PC-3 (cell line): ENCODE results near the gene GINS2. TPM values are rescaled to one million over a fixed set of nuclear protein-coding genes. Genes with fewer than 3 reads are reported as not detected.

ENCODE experiments used
- ATAC-seq: fragments of 200-7000 bp; cut with Tn5 transposase; 2 replicates; pipeline ENCODE4 v1.9.1; 2020; ENCODE audit warnings: mild to moderate bottlenecking, moderate library complexity
- BruUV-seq: library from RNA; stranded (reverse); fragments of 400-500 nt; replicated peaks from 2 replicates; lab custom pipeline; 2021; lab: Mats Ljungman, UMichigan
- CTCF ChIA-PET: fragments of 300-600 bp; sonication (Branson Sonifier 250); formaldehyde crosslinking; loops from one replicate; lab custom pipeline; 2022; ENCODE audit warnings: antibody characterized with exemption; lab: Charles Lee
- POLR2A ChIA-PET: fragments of 300-600 bp; sonication (Branson Sonifier 250); formaldehyde crosslinking; loops from one replicate; lab custom pipeline; 2022; ENCODE audit warnings: antibody characterized with exemption; ENCODE audit not compliant: unreplicated experiment; lab: Charles Lee
- DNase-seq: peaks from one replicate; pipeline ENCODE4 v3.0.0-alpha.2; 2015
- H2AFZ ChIP-seq: fragments of 300-600 bp; sonication (generic); 2 replicates; pipeline ENCODE4 v1.6.0; 2016; ENCODE audit warnings: antibody characterized with exemption, low read length
- H3F3A ChIP-seq: fragments of 300-600 bp; sonication (generic); one replicate; pipeline ENCODE4 v1.6.0; 2017; ENCODE audit warnings: antibody characterized with exemption, low read length, control low read depth, mild to moderate bottlenecking; ENCODE audit not compliant: unreplicated experiment
- H3K27ac ChIP-seq: fragments of 300-600 bp; sonication (generic); 2 replicates; pipeline ENCODE4 v1.5.1; 2016; ENCODE audit warnings: mild to moderate bottlenecking, low read length
- H3K27me3 ChIP-seq: fragments of 300-600 bp; sonication (generic); 2 replicates; pipeline ENCODE4 v1.6.1; 2016; ENCODE audit warnings: low read length, mixed read lengths
- H3K36me3 ChIP-seq: fragments of 300-600 bp; sonication (generic); 2 replicates; pipeline ENCODE4 v1.6.1; 2016; ENCODE audit warnings: low read depth, mixed run types, low read length, mixed read lengths
- H3K4me1 ChIP-seq: fragments of 300-600 bp; sonication (generic); 2 replicates; pipeline ENCODE4 v1.5.1; 2016; ENCODE audit warnings: low read length; ENCODE audit not compliant: insufficient read depth
- H3K4me2 ChIP-seq: fragments of 300-600 bp; sonication (generic); 2 replicates; pipeline ENCODE4 v1.6.0; 2016; ENCODE audit warnings: low read length
- H3K4me3 ChIP-seq: fragments of 300-600 bp; sonication (generic); 2 replicates; pipeline ENCODE4 v1.5.1; 2016; ENCODE audit warnings: mild to moderate bottlenecking, low read length, mixed read lengths
- H3K79me2 ChIP-seq: fragments of 300-600 bp; sonication (generic); 2 replicates; pipeline ENCODE4 v1.6.1; 2017; ENCODE audit warnings: low read length, mixed read lengths
- H3K9ac ChIP-seq: fragments of 300-600 bp; sonication (generic); 2 replicates; pipeline ENCODE4 v1.6.0; 2016; ENCODE audit warnings: mild to moderate bottlenecking, low read length
- H3K9me2 ChIP-seq: fragments of 300-600 bp; sonication (generic); replicated peaks from 2 replicates; pipeline ENCODE4 v1.6.1; 2016; ENCODE audit warnings: mixed run types, low read length, mixed read lengths
- H3K9me3 ChIP-seq: fragments of 300-600 bp; sonication (generic); 2 replicates; pipeline ENCODE4 v1.6.1; 2016; ENCODE audit warnings: low read length, mixed read lengths
- H4K20me1 ChIP-seq: fragments of 300-600 bp; sonication (generic); 2 replicates; pipeline ENCODE4 v1.6.1; 2016; ENCODE audit warnings: low read length, mixed read lengths
- CTCF ChIP-seq: fragments of 300-600 bp; sonication (generic); conservative IDR thresholded peaks from 2 replicates; pipeline ENCODE4 v1.5.1; 2017; ENCODE audit warnings: antibody characterized with exemption, low read depth, mild to moderate bottlenecking, low read length
- EZH2 ChIP-seq: fragments of 300-600 bp; sonication (generic); IDR thresholded peaks from one replicate; pipeline ENCODE4 v1.6.1; 2017; ENCODE audit warnings: antibody characterized with exemption, mild to moderate bottlenecking, low read length; ENCODE audit not compliant: unreplicated experiment
- EZH2phosphoT487 ChIP-seq: fragments of 300-600 bp; sonication (generic); IDR thresholded peaks from 2 replicates; pipeline ENCODE4 v1.6.1; 2018; ENCODE audit warnings: mild to moderate bottlenecking, antibody characterized with exemption, low read length, borderline replicate concordance
- intact Hi-C: fragments of 100-400 bp; cut with micrococcal nuclease; formaldehyde crosslinking; loops from 2 replicates; pipeline ENCODE4 v1.9.0; 2023
- total RNA-seq: library from RNA; depleted of rRNA; stranded (reverse); fragments of >200 nt; gene quantifications from 2 replicates; pipeline ENCODE4 v1.2.3, GENCODE V29; 2014

The GINS2 gene
- total RNA-seq, 1 experiment from 2014 or later = 28.7 TPM

DNA sequence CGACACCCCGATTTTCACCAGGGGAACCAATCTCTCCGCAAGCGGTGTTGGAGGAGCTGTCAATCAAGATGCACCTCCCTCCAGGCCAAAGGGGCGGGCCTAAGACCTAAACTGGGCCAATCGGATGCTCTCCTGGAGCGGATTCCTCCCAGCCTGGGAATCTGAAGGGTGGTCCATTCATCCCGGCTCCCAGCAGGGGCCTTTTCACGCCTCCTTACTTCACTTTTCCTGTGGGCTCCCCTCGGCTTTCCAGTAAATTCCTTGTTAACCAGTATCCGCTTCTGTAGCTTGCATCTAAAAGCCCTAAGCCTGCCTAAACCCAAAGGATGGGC, 45.1 kb upstream of the GINS2 start:
- H2AFZ ChIP-seq = no peak overlapping the region
- no peak for ATAC-seq
- CTCF ChIA-PET = no interaction called here

DNA sequence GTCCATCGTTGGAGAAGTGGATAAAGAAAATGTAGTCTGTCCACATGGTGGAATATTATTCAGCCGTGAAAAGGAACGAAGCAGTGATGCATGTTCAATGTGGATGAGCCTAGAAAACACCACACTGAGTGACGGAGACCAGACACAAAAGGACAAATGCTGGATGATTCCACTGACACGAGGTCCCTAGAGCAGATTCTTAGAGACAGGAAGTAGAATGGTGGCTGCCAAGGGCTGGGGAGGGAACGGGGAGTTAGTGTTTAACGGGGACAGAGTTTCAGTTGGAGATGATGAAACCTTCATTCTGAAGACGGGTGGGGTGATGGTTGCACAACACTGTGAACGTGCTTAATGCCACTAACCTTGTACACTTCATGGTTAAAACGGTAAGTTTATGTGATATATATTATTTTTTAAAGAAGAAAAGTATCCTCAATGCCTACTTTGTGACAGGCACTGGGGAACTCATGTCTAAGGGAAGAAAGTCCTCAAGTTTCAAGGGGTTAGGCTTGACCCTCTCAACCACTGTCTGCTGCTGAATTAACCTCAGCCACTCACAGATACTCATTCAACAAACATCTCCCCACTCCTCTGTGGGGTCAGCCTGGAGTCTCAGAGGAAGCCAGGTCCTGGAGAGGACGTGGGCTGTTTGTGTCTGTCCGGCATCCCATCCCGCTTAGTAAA, 44.5 kb upstream of the GINS2 start:
- H4K20me1 ChIP-seq = no peaks in the 10 kb centered on the region
- CTCF ChIA-PET = no interaction called here
- no peaks in the 10 kb centered on the region for H3K27me3 ChIP-seq
- BruUV-seq = no TSS peak
- H3K27ac ChIP-seq = no peak overlapping the region
- H3K36me3 ChIP-seq = no peaks in the 10 kb centered on the region; the same call in 1 of the 2 replicates
- TF ChIP-seq EZH2phosphoT487 = no peak
- no peak for TF ChIP-seq CTCF
- no peak for TF ChIP-seq EZH2
- intact Hi-C loops = no loop called here
- ATAC-seq = no peak
- no peaks in the 10 kb centered on the region for H3K4me1 ChIP-seq
- H3K9me3 ChIP-seq = no peaks in the 10 kb centered on the region
- H3K4me2 ChIP-seq = no peak overlapping the region
- H2AFZ ChIP-seq = no peak overlapping the region
- POLR2A ChIA-PET = no interaction called here
- H3K9me2 ChIP-seq = no peaks in the 10 kb centered on the region
- no peak overlapping the region for H3K9ac ChIP-seq
- H3K79me2 ChIP-seq = no peaks in the 10 kb centered on the region; the same call in 1 of the 2 replicates
- DNase-seq = no peak
- no peak overlapping the region for H3K4me3 ChIP-seq
- H3F3A ChIP-seq = no peaks in the 10 kb centered on the region

More for the DNA sequence above, 45.1 kb upstream of the GINS2 start:
- intact Hi-C loops = no loop called here
- H3K9me3 ChIP-seq = no peaks in the 10 kb centered on the region
- H3K36me3 ChIP-seq = no peaks in the 10 kb centered on the region; the same call in 1 of the 2 replicates
- H3K4me2 ChIP-seq = no peak overlapping the region
- H3K4me1 ChIP-seq = no peaks in the 10 kb centered on the region
- POLR2A ChIA-PET = no interaction called here
- no peak for DNase-seq
- no peak overlapping the region for H3K27ac ChIP-seq
- no peaks in the 10 kb centered on the region for H3K9me2 ChIP-seq
- H3K9ac ChIP-seq = no peak overlapping the region
- no peak for TF ChIP-seq EZH2phosphoT487
- no peak for TF ChIP-seq CTCF
- TF ChIP-seq EZH2 = no peak
- H3F3A ChIP-seq = no peaks in the 10 kb centered on the region
- no peaks in the 10 kb centered on the region for H3K27me3 ChIP-seq
- no peak overlapping the region for H3K4me3 ChIP-seq
- no peaks in the 10 kb centered on the region for H4K20me1 ChIP-seq
- no peaks in the 10 kb centered on the region; the same call in 1 of the 2 replicates for H3K79me2 ChIP-seq
- no TSS peak for BruUV-seq

DNA sequence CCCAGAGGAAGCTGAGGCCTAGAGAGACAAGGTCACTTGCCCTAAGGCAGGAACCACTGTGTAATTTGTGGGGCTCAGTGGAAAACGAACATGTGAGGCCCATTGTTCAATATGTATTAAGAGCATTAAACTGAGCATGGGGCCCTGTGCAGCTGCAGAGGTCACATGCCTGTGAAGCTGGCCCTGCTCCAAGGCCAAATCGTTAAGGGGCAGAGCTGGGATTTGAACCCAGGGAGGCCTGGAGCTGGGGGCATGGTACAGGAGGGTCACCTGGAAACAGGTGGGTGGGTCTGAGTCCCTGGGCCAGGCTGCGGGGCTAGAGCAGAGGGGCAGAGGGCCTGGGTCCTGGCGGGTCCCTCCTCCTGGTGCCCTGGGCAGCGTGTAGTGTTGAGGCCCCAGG, 42.4 kb upstream of the GINS2 start:
- H3K27ac ChIP-seq = no peak overlapping the region
- no TSS peak for BruUV-seq
- TF ChIP-seq EZH2 = no peak
- no peak for TF ChIP-seq EZH2phosphoT487
- TF ChIP-seq CTCF = no peak
- no peaks in the 10 kb centered on the region for H3K27me3 ChIP-seq
- no peaks in the 10 kb centered on the region for H3K9me2 ChIP-seq
- no peaks in the 10 kb centered on the region for H3K4me1 ChIP-seq
- POLR2A ChIA-PET = no interaction called here
- H2AFZ ChIP-seq = no peak overlapping the region
- no peak overlapping the region for H3K4me2 ChIP-seq
- no peaks in the 10 kb centered on the region for H3K9me3 ChIP-seq
- H4K20me1 ChIP-seq = no peaks in the 10 kb centered on the region
- DNase-seq (no peak), ATAC-seq (no peak)
- H3K4me3 ChIP-seq = no peak overlapping the region
- CTCF ChIA-PET = no interaction called here
- H3F3A ChIP-seq = no peaks in the 10 kb centered on the region
- no peak overlapping the region for H3K9ac ChIP-seq
- intact Hi-C loops = no loop called here
- no peaks in the 10 kb centered on the region; the same call in 1 of the 2 replicates for H3K36me3 ChIP-seq
- no peaks in the 10 kb centered on the region; the same call in 1 of the 2 replicates for H3K79me2 ChIP-seq
